ENCODE results near the gene ARNT2.

Gene ARNT2

GRCh38 chr15:80442728-80443403, 38.7 kb downstream of the ARNT2 start:
- Histone ChIP-seq H3K36me3 (ENCODE audit: control insufficient read depth in 1 of 2, insufficient read depth in 2 of 2, low read depth in 1 of 2, low read length in 2 of 2) (peaks cover 0 to 10% of the 10 kb centered on the region in 2 experiments), H4K91ac (ENCODE audit: low read length) (no peak overlapping the region), H3K4ac (ENCODE audit: low read depth in 1 of 2, low read length in 2 of 2) (no peak overlapping the region), H2AFZ (ENCODE audit: low read depth, low read length) (no peak overlapping the region), H3K79me1 (replicated peaks; ENCODE audit: low read length, poor library complexity, severe bottlenecking) (peaks cover 36% of the 10 kb centered on the region), H3K4me3 (ENCODE audit: insufficient read depth in 1 of 2, low read depth in 1 of 2, low read length in 2 of 2) (no peak overlapping the region), H2BK120ac (ENCODE audit: low read depth, low read length) (no peak overlapping the region), H3K4me2 (ENCODE audit: low read length, poor library complexity, severe bottlenecking) (no peak overlapping the region), H3K18ac (ENCODE audit: low read depth in 1 of 2, low read length in 2 of 2) (no peak overlapping the region), H3K4me1 (ENCODE audit: control insufficient read depth, insufficient read depth, low read depth, low read length) (peaks cover 10% of the 10 kb centered on the region), H3K27ac (ENCODE audit: low read length, poor library complexity, severe bottlenecking) (no peak overlapping the region), H3K23ac (ENCODE audit: low read length in 2 of 2) (no peak overlapping the region), H2BK12ac (ENCODE audit: low read length in 2 of 2) (no peak overlapping the region), H4K8ac (ENCODE audit: low read length) (no peak overlapping the region), H2BK15ac (ENCODE audit: low read depth, poor library complexity, severe bottlenecking) (no peak overlapping the region), H3K9me3 (ENCODE audit: control insufficient read depth, low read length) (no peaks in the 10 kb centered on the region), H2BK5ac (ENCODE audit: low read depth, low read length, poor library complexity, severe bottlenecking) (no peak overlapping the region), H3K14ac (ENCODE audit: low read length in 2 of 2) (no peak overlapping the region), H2AK5ac (ENCODE audit: low read length, severe bottlenecking) (no peak overlapping the region), H3K9ac (ENCODE audit: low read length) (no peak overlapping the region), H3K27me3 (ENCODE audit: control insufficient read depth in 1 of 2, insufficient read depth in 1 of 2, low read length in 2 of 2) (peaks cover 0 to 30% of the 10 kb centered on the region in 2 experiments)
- no peak for DNase-seq
- WGBS: 97% methylated on average over 6 of the region's 6 CpGs

- Histone ChIP-seq H2BK120ac (ENCODE audit: low read depth, low read length) (no peak overlapping the region), H3K79me1 (replicated peaks; ENCODE audit: low read length, poor library complexity, severe bottlenecking) (peaks cover 35% of the 10 kb centered on the region), H3K23ac (ENCODE audit: low read length in 2 of 2) (no peak overlapping the region), H3K36me3 (ENCODE audit: control insufficient read depth in 1 of 2, insufficient read depth in 2 of 2, low read depth in 1 of 2, low read length in 2 of 2) (peaks cover 0 to 10% of the 10 kb centered on the region in 2 experiments), H2BK15ac (ENCODE audit: low read depth, poor library complexity, severe bottlenecking) (no peak overlapping the region), H3K27me3 (ENCODE audit: control insufficient read depth in 1 of 2, insufficient read depth in 1 of 2, low read length in 2 of 2) (peaks cover 0 to 30% of the 10 kb centered on the region in 2 experiments), H2AFZ (ENCODE audit: low read depth, low read length) (no peak overlapping the region), H3K4me1 (ENCODE audit: control insufficient read depth, insufficient read depth, low read depth, low read length) (peaks cover 10% of the 10 kb centered on the region), H3K9ac (ENCODE audit: low read length) (no peak overlapping the region), H3K4me2 (ENCODE audit: low read length, poor library complexity, severe bottlenecking) (no peak overlapping the region), H3K18ac (ENCODE audit: low read depth in 1 of 2, low read length in 2 of 2) (no peak overlapping the region), H3K14ac (ENCODE audit: low read length in 2 of 2) (peak overlapping the region in 1 of 2 experiments; percentile 55), H3K4ac (ENCODE audit: low read depth in 1 of 2, low read length in 2 of 2) (no peak overlapping the region), H3K9me3 (ENCODE audit: control insufficient read depth, low read length) (no peaks in the 10 kb centered on the region), H2AK5ac (ENCODE audit: low read length, severe bottlenecking) (no peak overlapping the region), H3K27ac (ENCODE audit: low read length, poor library complexity, severe bottlenecking) (no peak overlapping the region), H4K91ac (ENCODE audit: low read length) (no peak overlapping the region), H3K4me3 (ENCODE audit: insufficient read depth in 1 of 2, low read depth in 1 of 2, low read length in 2 of 2) (no peak overlapping the region), H2BK5ac (ENCODE audit: low read depth, low read length, poor library complexity, severe bottlenecking) (no peak overlapping the region), H2BK12ac (ENCODE audit: low read length in 2 of 2) (no peak overlapping the region), H4K8ac (ENCODE audit: low read length) (no peak overlapping the region)
- DNase-seq: no peak
- WGBS: 94% methylated on average over 4 of the region's 4 CpGs
These were observed 40.6 kb downstream of the ARNT2 start for GRCh38 chr15:80444680-80445251.

- H2AK5ac ChIP-seq (ENCODE audit: low read length, severe bottlenecking): no peak overlapping the region
- no peak overlapping the region for H3K27ac ChIP-seq (ENCODE audit: low read length, poor library complexity, severe bottlenecking)
- no peak overlapping the region for H2BK5ac ChIP-seq (ENCODE audit: low read depth, low read length, poor library complexity, severe bottlenecking)
- no peaks in the 10 kb centered on the region for H3K9me3 ChIP-seq (ENCODE audit: control insufficient read depth, low read length)
- H2BK12ac ChIP-seq (ENCODE audit: low read length in 2 of 2): no peak overlapping the region
- no peak overlapping the region for H3K23ac ChIP-seq (ENCODE audit: low read length in 2 of 2)
- WGBS: 89% methylated on average over 13 of the region's 13 CpGs
- peaks cover 12% of the 10 kb centered on the region for H3K4me1 ChIP-seq (ENCODE audit: control insufficient read depth, insufficient read depth, low read depth, low read length)
- H2BK120ac ChIP-seq (ENCODE audit: low read depth, low read length): no peak overlapping the region
- no peak overlapping the region for H3K4me3 ChIP-seq (ENCODE audit: insufficient read depth in 1 of 2, low read depth in 1 of 2, low read length in 2 of 2)
- peaks cover 0 to 10% of the 10 kb centered on the region in 2 experiments for H3K36me3 ChIP-seq (ENCODE audit: control insufficient read depth in 1 of 2, insufficient read depth in 2 of 2, low read depth in 1 of 2, low read length in 2 of 2)
- H3K4ac ChIP-seq (ENCODE audit: low read depth in 1 of 2, low read length in 2 of 2): no peak overlapping the region
- no peak overlapping the region for H4K91ac ChIP-seq (ENCODE audit: low read length)
- no peak overlapping the region for H2AFZ ChIP-seq (ENCODE audit: low read depth, low read length)
- H3K14ac ChIP-seq (ENCODE audit: low read length in 2 of 2): peak overlapping the region in 1 of 2 experiments; percentile 19
- peaks cover 31% of the 10 kb centered on the region for H3K79me1 ChIP-seq (replicated peaks; ENCODE audit: low read length, poor library complexity, severe bottlenecking)
- H4K8ac ChIP-seq (ENCODE audit: low read length): no peak overlapping the region
- DNase-seq: no peak
- no peak overlapping the region for H3K9ac ChIP-seq (ENCODE audit: low read length)
- no peak overlapping the region for H3K18ac ChIP-seq (ENCODE audit: low read depth in 1 of 2, low read length in 2 of 2)
- H3K4me2 ChIP-seq (ENCODE audit: low read length, poor library complexity, severe bottlenecking): no peak overlapping the region
- H2BK15ac ChIP-seq (ENCODE audit: low read depth, poor library complexity, severe bottlenecking): no peak overlapping the region
- H3K27me3 ChIP-seq (ENCODE audit: control insufficient read depth in 1 of 2, insufficient read depth in 1 of 2, low read length in 2 of 2): peaks cover 0 to 30% of the 10 kb centered on the region in 2 experiments
These were observed 41.3 kb downstream of the ARNT2 start for GRCh38 chr15:80445300-80446041.

GRCh38 chr15:80447077-80447476, 42.9 kb downstream of the ARNT2 start:
- H3K14ac ChIP-seq (ENCODE audit: low read length in 2 of 2): no peak overlapping the region
- H4K8ac ChIP-seq (ENCODE audit: low read length): no peak overlapping the region
- DNase-seq: no peak
- no peak overlapping the region for H2BK12ac ChIP-seq (ENCODE audit: low read length in 2 of 2)
- no peak overlapping the region for H3K23ac ChIP-seq (ENCODE audit: low read length in 2 of 2)
- no peak overlapping the region for H2BK15ac ChIP-seq (ENCODE audit: low read depth, poor library complexity, severe bottlenecking)
- peaks cover 19% of the 10 kb centered on the region for H3K4me1 ChIP-seq (ENCODE audit: control insufficient read depth, insufficient read depth, low read depth, low read length)
- peaks cover 28% of the 10 kb centered on the region for H3K79me1 ChIP-seq (replicated peaks; ENCODE audit: low read length, poor library complexity, severe bottlenecking)
- H4K91ac ChIP-seq (ENCODE audit: low read length): no peak overlapping the region
- H3K18ac ChIP-seq (ENCODE audit: low read depth in 1 of 2, low read length in 2 of 2): no peak overlapping the region
- H2BK120ac ChIP-seq (ENCODE audit: low read depth, low read length): no peak overlapping the region
- H2AFZ ChIP-seq (ENCODE audit: low read depth, low read length): no peak overlapping the region
- no peak overlapping the region for H3K4ac ChIP-seq (ENCODE audit: low read depth in 1 of 2, low read length in 2 of 2)
- no peak overlapping the region for H3K27ac ChIP-seq (ENCODE audit: low read length, poor library complexity, severe bottlenecking)
- no peak overlapping the region for H3K9ac ChIP-seq (ENCODE audit: low read length)
- H3K36me3 ChIP-seq (ENCODE audit: control insufficient read depth in 1 of 2, insufficient read depth in 2 of 2, low read depth in 1 of 2, low read length in 2 of 2): peaks cover 0 to 10% of the 10 kb centered on the region in 2 experiments
- H2BK5ac ChIP-seq (ENCODE audit: low read depth, low read length, poor library complexity, severe bottlenecking): no peak overlapping the region
- no peaks in the 10 kb centered on the region for H3K9me3 ChIP-seq (ENCODE audit: control insufficient read depth, low read length)
- no peak overlapping the region for H2AK5ac ChIP-seq (ENCODE audit: low read length, severe bottlenecking)
- H3K4me2 ChIP-seq (ENCODE audit: low read length, poor library complexity, severe bottlenecking): no peak overlapping the region
- H3K4me3 ChIP-seq (ENCODE audit: insufficient read depth in 1 of 2, low read depth in 1 of 2, low read length in 2 of 2): no peak overlapping the region
- peaks cover 0 to 15% of the 10 kb centered on the region in 2 experiments for H3K27me3 ChIP-seq (ENCODE audit: control insufficient read depth in 1 of 2, insufficient read depth in 1 of 2, low read length in 2 of 2)

All from mesenchymal stem cell (in vitro differentiated cells and primary cell).